Mesangial cell (primary cell): ENCODE results near the gene ARRB2. TPM values are rescaled to one million over a fixed set of nuclear protein-coding genes. Genes with fewer than 3 reads are reported as not detected.

ENCODE experiments used
- total RNA-seq: library from RNA; depleted of rRNA; stranded (reverse); fragments of >200 nt; gene quantifications from 2 replicates; pipeline ENCODE4 v1.2.3, GENCODE V29; 2015

The ARRB2 gene
- 9.0 and 10.3 TPM in 2 replicates for total RNA-seq

DNA sequence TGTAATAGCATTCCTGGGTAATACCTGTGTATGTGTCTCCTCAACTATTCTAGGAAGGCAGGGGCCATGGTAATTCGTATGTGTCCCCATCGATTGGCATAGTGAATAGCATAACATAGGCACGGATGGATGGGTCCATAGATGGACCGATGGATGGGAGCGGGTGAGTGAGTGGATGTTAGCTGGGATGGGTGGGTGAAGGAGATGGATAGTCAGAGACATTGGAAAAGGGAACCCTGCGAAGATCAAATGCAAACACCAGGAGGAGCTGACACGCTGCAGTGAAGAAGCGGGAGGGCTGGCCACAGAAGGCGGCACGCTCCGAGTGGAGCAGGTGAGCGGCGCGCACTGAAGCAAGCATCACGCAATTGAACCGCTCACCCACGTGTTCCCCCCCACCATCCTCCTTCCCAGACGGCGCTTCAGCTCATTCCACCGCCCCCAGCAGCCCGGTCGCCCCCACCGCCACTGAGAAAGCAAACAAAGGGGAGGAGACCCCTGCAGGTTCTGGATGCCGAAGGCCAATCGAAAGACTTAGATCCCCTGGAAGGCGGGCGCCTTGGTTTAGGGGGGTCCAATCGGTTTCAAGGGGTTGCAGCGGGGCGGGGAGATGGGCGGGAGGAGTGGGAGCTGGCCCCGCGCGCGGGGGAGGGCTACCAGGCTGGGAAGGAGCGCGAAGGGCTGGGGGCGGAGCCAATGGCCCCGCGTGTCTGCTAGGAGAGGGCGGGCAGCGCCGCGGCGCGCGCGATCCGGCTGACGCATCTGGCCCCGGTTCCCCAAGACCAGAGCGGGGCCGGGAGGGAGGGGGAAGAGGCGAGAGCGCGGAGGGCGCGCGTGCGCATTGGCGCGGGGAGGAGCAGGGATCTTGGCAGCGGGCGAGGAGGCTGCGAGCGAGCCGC lies at the start of gene ARRB2:
Gene ARRB2, plus strand, starts transcription at position 839 of the 899 bp plus-strand sequence. CDS start 90 bp downstream, outside the sequence.

GRCh38 chr17:4739122-4740024 lies 28.9 kb downstream of the ARRB2 start, which contains the start of the genes CXCL16 and ZMYND15:
TSS of gene CXCL16 (minus strand) at chr17:4739928. CDS start at chr17:4739339, 589 bp downstream.
TSS of gene ZMYND15 (plus strand) at chr17:4739833. CDS start at chr17:4740549, 716 bp downstream.

Other genes with a start within 250 kb of the ARRB2 start
- gene SPNS2, start 211.8 kb upstream of the ARRB2 start, total RNA-seq, result 22.2 and 106 TPM in 2 replicates
- 76.8 and 109 TPM in 2 replicates for gene MYBBP1A, start 155.2 kb upstream of the ARRB2 start, total RNA-seq
- gene GGT6, start 150.1 kb upstream of the ARRB2 start, total RNA-seq, result not detected in 2 replicates
- 0.33 and 16.9 TPM in 2 replicates for gene SMTNL2, start 126.1 kb upstream of the ARRB2 start, total RNA-seq
- gene ALOX15, start 69.0 kb upstream of the ARRB2 start, total RNA-seq, result under 0.01 TPM in 1 of 2 replicates, not detected in the other
- 51.6 and 56.2 TPM in 2 replicates for gene PELP1, start 6.5 kb upstream of the ARRB2 start, total RNA-seq
- gene MED11, start 20.8 kb downstream of the ARRB2 start, total RNA-seq, result 17.1 and 22.3 TPM in 2 replicates
- 0.13 and 0.16 TPM in 2 replicates for gene ZMYND15, start 29.2 kb downstream of the ARRB2 start, total RNA-seq
- 2.1 and 10.4 TPM in 2 replicates for gene CXCL16, start 29.3 kb downstream of the ARRB2 start, total RNA-seq
- not detected in 2 replicates for gene TM4SF5, start 61.3 kb downstream of the ARRB2 start, total RNA-seq
- 1.1 TPM in 1 of 2 replicates, not detected in the other for gene VMO1, start 75.7 kb downstream of the ARRB2 start, total RNA-seq
- gene GLTPD2, start 78.3 kb downstream of the ARRB2 start, total RNA-seq, result 0.49 TPM in 1 of 2 replicates, not detected in the other
- 181 and 242 TPM in 2 replicates for gene PSMB6, start 85.5 kb downstream of the ARRB2 start, total RNA-seq
- 13.5 and 30.9 TPM in 2 replicates for gene PLD2, start 96.5 kb downstream of the ARRB2 start, total RNA-seq
- gene MINK1, start 122.7 kb downstream of the ARRB2 start, total RNA-seq, result 18.9 and 22.6 TPM in 2 replicates
- gene C17orf107, start 188.9 kb downstream of the ARRB2 start, total RNA-seq, result 1.8 and 8.4 TPM in 2 replicates
- 0.16 and 1.4 TPM in 2 replicates for gene CHRNE, start 192.5 kb downstream of the ARRB2 start, total RNA-seq
- gene GP1BA, start 221.6 kb downstream of the ARRB2 start, total RNA-seq, result not detected in 2 replicates
- 66.6 and 80.7 TPM in 2 replicates for gene SLC25A11, start 229.4 kb downstream of the ARRB2 start, total RNA-seq
- gene RNF167, start 229.6 kb downstream of the ARRB2 start, total RNA-seq, result 53.3 and 56.0 TPM in 2 replicates
- gene PFN1, start 237.9 kb downstream of the ARRB2 start, total RNA-seq, result 1,852 and 3,641 TPM in 2 replicates
- gene ENO3, start 240.5 kb downstream of the ARRB2 start, total RNA-seq, result 2.0 and 5.2 TPM in 2 replicates